DMS 273 (cell line): ENCODE results near the gene SND1.

Experiments
- DNase-seq: peaks from one replicate; lab custom pipeline; 2025; ENCODE audit not compliant: unreplicated experiment; lab: John Stamatoyannopoulos, UW

SND1 gene

DNA sequence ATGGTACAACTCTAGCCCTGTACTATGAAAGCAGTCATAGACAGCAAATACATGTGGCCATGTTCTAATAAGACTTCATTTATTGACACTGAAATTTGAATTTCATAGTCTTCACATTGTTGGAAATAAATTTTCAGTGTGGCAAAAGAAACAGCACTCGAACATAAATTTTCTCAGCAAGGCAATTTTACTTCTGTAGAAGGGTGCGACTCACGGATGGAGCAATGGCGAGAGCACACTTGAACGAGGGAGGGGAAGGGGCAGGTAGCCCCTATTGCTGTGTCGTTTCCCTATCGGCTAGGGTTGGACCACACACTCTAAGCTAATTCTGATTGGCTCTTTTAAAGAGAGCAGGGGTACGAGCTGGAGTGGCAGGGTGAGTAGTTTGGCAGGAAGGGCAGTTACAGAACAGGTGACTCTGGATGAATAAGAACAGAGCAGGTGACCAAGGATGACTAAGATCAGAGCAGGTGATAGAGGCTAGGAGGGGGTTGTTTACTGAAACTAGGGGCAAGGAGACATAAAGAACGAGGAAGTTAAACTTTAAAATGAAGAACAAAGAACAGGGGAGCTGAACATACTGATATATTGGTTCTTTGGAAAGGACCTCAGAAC, 327.2 kb downstream of the SND1 start:
- no peak for DNase-seq

- DNase-seq, result no peak
Measured at GRCh38 chr7:127979728-127980126, 327.7 kb downstream of the SND1 start.

GRCh38 chr7:127980901-127981300, 328.9 kb downstream of the SND1 start:
- no peak for DNase-seq

- DNase-seq, result no peak
Measured at GRCh38 chr7:127981965-127982364, 330.0 kb downstream of the SND1 start.

GRCh38 chr7:127983804-127984332, 331.9 kb downstream of the SND1 start:
- no peak for DNase-seq

GRCh38 chr7:127986581-127987521, 334.9 kb downstream of the SND1 start:
- no peak for DNase-seq

DNA sequence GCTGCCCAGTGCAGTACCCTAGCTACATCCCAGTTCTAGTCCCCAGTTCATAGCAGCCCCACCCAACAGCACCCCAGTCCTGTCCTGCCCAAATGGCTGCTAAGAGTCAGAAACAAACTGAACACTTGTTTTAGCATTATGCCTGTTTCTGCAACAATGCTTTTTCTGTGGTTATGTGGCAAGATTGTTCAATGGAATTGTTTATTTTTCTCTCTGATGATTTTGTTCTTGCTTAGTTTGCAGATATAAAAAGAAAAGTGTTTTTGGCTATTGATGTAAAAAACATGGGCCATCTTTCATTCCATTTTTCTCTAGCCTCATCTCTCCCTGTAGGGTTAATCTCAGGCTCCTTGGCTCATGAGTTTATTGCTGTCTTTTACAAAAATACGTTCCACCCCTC, 336.8 kb downstream of the SND1 start:
- no peak for DNase-seq

DNA sequence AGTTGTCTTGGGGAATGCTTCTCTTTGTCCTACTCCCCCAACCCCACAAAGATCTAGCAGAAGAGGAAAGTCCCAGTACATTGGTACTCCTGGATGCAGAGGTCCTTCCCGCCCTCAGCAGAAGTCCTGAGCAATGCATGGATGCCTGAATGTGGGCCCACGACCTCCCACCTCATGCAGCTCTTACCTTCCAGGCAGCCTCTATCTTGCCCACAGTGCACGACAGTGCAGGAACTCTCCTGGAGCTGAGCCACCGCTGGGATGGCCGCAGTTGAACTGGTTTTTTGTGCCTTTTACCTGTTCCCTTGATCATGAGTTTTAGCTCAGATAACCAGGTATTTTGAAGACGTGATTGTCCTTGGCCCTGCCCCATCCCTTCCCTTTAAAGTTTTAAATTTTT, 341.3 kb downstream of the SND1 start:
- no peak for DNase-seq

GRCh38 chr7:127993987-127994386, 342.0 kb downstream of the SND1 start:
- no peak for DNase-seq

DNA sequence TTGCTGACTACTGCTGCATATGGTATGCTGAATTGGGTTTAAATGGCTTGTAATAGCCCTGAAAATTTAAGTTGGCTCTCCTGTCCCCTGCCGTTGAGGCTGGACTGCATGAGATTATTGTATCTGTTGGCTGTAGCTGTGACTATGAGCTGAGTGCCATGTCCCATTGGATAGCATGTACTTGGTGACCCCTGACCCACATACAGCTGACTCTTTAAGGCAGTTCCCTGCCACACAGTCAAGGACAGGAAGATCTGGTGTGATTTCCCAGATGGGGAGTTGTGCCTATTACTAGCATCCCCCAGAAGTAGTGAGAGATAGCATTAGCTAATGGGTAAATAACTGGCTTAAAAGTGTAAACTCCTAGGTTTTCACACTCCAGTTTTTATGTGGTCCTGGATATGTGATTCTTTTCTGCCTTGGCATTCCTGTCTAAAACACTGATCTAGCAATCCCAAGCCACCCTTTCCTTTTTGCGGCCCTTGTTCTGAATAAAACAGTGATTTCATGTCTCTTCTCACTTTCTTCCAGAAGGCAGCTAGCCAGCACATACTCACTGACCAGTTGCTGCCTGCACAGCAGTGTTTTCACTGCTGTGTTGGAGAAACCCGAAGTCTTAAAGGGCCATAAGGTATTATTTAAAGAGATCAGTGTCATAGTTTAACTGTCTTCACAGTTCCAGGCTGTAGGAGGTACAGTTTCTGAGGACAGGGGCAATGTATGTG, 343.3 kb downstream of the SND1 start:
- no peak for DNase-seq

DNA sequence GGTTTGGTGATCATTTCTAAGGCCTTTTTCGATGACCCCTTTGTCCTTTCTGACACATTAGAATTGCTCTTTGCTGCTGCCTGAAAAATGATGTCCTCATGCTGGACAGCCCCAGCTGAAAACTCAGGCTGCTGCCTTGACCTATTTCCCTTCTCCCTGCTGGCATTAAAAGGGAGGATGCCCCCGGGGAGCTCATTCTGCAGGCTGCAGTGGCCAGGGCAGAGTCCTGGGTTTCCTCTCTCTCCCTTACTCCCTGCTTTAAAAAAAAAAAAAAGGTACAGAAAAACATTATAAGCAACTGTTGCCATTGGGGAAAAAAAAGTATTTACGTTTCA, 343.9 kb downstream of the SND1 start:
- no peak for DNase-seq

DNA sequence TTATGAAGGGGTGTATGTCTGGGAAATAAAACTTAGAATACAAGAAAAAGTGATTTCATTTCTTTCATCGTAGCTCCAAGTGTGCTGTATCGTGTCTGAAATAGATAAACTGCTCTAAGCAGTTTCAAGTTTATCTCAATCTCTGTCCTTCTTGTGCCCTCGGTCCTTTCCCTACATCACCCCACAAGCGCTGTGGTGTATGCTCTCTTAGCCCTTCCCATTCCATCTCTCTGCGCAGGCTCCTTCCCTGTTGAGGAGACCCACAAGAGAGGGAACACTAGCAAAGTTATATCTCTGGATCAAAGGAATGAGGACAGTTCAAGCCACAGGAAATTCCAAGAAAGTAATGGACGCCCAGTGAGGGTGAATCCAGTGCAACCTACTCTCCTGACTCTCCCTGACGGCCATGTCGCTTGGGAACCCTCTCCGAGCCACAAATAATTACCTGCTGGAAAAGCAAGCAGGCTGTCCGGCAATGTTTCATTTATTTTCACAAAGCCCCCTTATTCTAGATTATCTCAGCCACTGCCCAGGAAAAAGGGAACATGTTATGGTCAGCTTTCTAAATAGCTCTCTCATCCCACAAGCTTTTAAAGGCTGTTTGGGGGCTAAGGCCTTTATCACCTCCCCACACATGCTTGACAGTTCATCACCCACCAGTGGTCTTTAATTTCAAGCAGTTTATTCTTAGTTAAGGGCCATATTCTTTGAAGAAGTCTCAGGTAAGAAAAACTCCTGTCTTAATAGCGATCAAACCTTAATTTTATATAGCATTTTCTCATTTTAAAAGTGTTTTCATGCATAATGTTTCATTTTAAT, 344.5 kb downstream of the SND1 start:
- DNase-seq, result no peak

DNA sequence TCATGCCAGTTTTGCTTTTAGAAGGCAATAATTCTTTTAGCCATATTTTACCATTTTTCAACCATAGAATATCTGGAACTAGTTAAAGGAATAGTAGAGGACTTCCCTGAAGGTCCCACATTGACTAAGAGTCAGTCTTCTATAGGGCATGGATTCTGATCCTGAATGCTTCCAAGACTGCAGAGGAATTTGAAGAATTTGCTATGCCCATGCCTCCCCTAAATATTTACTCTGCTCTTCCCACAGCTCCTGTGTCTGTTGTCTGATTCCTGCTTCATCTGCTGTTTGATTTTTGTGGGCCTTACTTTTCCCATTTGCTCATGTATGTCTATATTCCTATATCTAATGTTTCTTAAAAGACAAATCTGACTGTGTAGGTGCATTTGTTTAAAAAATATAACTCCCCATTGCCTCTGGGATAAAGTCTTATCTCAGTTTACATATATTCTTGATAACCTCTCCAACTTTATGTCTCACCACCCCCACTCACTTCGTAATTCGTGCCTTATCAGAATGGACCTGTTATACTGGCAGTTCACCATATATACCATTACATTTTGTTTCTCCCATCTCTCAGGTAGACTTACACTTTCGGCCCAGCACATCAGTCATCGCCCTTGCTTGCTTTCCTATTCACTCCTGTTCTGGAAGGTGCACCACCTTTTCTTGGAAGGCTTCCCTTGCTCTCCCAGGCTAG, 345.4 kb downstream of the SND1 start:
- DNase-seq, result no peak

DNA sequence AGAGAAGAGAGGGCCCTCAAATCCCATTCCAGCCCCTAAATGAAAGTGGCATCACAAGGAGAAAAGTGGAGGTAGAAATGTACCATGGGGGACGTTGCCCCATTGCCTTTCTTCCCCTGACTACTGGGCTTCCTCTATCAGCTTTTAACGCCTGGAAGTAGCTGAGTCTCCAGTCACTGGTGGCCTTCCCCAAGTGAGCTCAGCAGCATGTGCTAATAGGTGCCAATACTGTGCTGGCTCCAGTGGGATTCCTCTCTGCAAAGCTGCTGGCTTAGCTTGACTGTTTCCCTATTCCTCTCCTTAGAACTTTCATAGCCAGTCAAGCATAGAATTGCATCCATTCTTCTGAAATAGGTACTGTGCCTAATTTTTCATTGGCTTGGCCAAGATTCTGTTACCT, 346.7 kb downstream of the SND1 start:
- DNase-seq, result no peak

GRCh38 chr7:128000048-128000447, 348.1 kb downstream of the SND1 start:
- no peak for DNase-seq

GRCh38 chr7:128000854-128001265, 348.9 kb downstream of the SND1 start:
- DNase-seq, result no peak

DNA sequence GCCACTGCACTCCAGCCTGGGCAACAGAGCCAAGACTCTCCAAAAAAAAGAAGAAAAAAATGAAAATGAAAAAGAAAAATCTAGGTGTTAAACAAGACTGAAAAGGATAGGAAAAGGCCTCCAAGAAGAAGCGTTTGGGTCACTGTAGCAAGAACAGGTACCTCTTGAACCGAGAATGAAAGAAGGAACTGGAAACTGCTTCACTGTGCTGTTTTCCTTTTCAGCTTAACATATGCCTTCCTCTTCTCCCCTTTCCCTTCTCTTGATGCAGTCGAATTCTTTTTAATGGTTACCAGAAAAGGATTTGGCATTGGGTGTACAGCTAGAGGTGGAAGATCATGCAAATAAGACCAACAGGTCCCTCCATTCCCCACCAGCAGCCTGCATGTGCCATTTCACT, 351.2 kb downstream of the SND1 start:
- no peak for DNase-seq

- no peak for DNase-seq
Measured at GRCh38 chr7:128003787-128004186, 351.8 kb downstream of the SND1 start.

GRCh38 chr7:128004623-128005022, 352.6 kb downstream of the SND1 start:
- no peak for DNase-seq

DNA sequence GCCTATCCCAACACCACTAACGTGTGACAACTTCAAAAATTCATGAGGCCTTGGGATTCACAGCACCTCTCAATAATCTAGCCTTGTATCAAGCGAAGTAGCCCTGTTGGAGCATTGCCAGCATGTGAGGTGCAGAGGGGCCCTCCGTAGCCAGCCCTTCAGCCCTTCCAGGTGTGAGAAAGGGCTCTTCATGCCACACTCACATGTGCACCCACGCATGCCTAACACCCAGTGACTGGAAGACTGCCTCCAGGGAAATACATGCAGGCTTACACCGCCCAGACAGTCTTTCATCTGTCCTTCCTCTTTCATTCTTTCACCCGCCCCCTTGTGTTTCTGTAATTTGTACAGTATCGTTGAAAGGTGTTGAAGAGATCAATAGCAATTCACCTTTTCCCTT, 353.1 kb downstream of the SND1 start:
- no peak for DNase-seq
